Left hindlimb (tissue), 1 donor: ENCODE results near the gene DVL3.
A peak's percentile ranks its signal among the peaks of the same experiment; 100 is the strongest.

Source experiments
- DNase-seq: peaks from one replicate; pipeline ENCODE4 v3.0.0-alpha.2; 2018

DVL3 gene

GRCh38 chr3:184177767-184178306 lies 22.7 kb downstream of the DVL3 start:
- DNase-seq, result no peak

GRCh38 chr3:184178521-184179138 lies 23.5 kb downstream of the DVL3 start:
- no peak for DNase-seq

- no peak for DNase-seq
Observed at GRCh38 chr3:184180165-184180564, 25.0 kb downstream of the DVL3 start.

GRCh38 chr3:184181596-184181995 lies 26.4 kb downstream of the DVL3 start:
- no peak for DNase-seq

GRCh38 chr3:184183679-184184078 lies 28.5 kb downstream of the DVL3 start:
- DNase-seq, result no peak

- DNase-seq, result no peak
Observed at GRCh38 chr3:184184546-184185230, 29.5 kb downstream of the DVL3 start.

- peak; percentile 100 for DNase-seq
Observed at GRCh38 chr3:184185461-184186183, 30.4 kb downstream of the DVL3 start.

- DNase-seq, result no peak
Observed at GRCh38 chr3:184186184-184186901, 31.2 kb downstream of the DVL3 start, which contains the start of gene ABCF3. Gene ABCF3, plus strand, starts transcription at chr3:184186199. Its CDS starts 9 bp downstream, at chr3:184186208.

GRCh38 chr3:184186902-184187207 lies 31.7 kb downstream of the DVL3 start:
- no peak for DNase-seq

GRCh38 chr3:184188080-184188479 lies 32.9 kb downstream of the DVL3 start:
- no peak for DNase-seq

GRCh38 chr3:184189421-184189820 lies 34.2 kb downstream of the DVL3 start:
- DNase-seq, result no peak

GRCh38 chr3:184192889-184193288 lies 37.7 kb downstream of the DVL3 start:
- DNase-seq, result no peak

GRCh38 chr3:184193991-184194539 lies 38.9 kb downstream of the DVL3 start:
- DNase-seq, result no peak

- DNase-seq, result no peak
Observed at GRCh38 chr3:184196536-184196935, 41.4 kb downstream of the DVL3 start.

GRCh38 chr3:184198509-184198908 lies 43.3 kb downstream of the DVL3 start:
- no peak for DNase-seq

GRCh38 chr3:184200825-184201224 lies 45.6 kb downstream of the DVL3 start:
- no peak for DNase-seq

- DNase-seq, result no peak
Observed at GRCh38 chr3:184203526-184203925, 48.3 kb downstream of the DVL3 start.

GRCh38 chr3:184209146-184209923 lies 54.2 kb downstream of the DVL3 start:
- no peak for DNase-seq

GRCh38 chr3:184211297-184211696 lies 56.1 kb downstream of the DVL3 start:
- no peak for DNase-seq

GRCh38 chr3:184211718-184212117 lies 56.5 kb downstream of the DVL3 start:
- DNase-seq, result no peak

GRCh38 chr3:184218814-184219213 lies 63.6 kb downstream of the DVL3 start:
- no peak for DNase-seq

GRCh38 chr3:184222521-184222920 lies 67.3 kb downstream of the DVL3 start:
- no peak for DNase-seq
